ENCODE data around the gene ANKRD37. TPM values are rescaled to one million over a fixed set of nuclear protein-coding genes. Genes with fewer than 3 reads are reported as not detected.
A peak's percentile ranks its signal among the peaks of the same experiment; 100 is the strongest.

The ANKRD37 gene
- total RNA-seq, 1 experiment from 2014 or later = 7.0 TPM

DNA sequence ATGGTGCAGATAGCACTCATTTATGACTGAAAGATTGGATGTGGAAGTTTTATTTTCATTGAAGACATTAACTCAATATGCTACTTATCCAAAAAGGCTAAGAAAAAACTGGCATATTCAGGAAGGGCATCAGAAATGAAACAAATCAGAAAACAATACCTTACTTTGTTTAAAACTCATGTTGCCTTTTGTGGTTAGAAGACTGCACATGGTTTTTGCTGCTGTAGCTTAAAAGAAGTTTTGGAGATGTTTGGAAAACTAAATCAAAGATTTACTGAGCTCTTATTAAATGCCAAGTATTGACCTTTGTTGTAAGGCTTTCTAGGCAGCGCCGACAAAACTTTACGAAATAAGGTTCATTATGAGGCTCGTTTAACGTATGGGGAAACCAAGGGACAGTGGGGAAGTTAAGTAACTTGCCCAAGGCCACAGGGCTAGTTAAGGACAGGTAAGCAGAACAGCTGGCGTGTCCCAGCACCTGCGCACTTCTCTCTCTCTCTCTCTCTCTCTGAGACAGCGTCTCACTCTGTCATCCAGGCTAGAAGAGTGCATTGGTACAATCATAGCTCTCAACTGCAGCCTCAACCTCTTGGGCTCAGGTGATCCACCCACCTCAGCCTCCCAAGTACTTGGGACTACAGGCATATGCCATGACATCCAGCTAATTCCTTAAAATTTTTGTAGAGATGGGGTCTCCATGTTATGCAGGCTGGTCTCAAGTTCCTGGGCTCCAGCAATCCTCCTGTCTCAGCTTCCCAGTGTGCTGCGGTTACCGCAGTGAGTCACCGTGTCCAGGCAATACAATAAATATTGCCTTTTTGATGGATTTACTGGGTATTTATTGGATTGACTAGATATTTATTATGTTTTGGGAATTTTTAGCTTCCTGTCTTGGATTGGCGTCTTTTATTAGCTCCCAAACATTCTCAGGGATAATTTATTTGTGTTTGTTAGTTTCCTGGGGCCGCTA lies 17.0 kb upstream of the ANKRD37 start:
- DNase-seq (ENCODE audit: extremely low read depth, low read depth) = no peak

DNA sequence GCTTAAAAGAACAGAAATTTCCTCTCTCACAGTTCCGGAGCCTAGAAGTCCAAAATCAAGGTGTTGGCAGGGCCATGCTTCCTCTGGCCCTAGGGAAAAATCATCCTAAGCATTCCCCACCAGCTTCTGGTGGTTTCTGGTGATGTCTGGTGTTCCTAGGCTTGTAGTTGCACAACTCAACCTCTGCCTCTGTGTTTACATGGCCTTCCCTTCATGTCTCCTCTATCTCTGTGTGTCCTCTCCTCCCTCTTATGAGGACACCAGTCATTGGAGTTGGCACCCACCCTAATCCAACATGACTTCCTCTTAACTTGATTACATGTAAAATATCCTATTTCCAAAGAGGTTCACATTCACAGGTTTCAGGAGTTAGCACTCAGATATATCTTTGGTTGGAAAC lies 16.3 kb upstream of the ANKRD37 start:
- DNase-seq (ENCODE audit: extremely low read depth, low read depth) = no peak

DNA sequence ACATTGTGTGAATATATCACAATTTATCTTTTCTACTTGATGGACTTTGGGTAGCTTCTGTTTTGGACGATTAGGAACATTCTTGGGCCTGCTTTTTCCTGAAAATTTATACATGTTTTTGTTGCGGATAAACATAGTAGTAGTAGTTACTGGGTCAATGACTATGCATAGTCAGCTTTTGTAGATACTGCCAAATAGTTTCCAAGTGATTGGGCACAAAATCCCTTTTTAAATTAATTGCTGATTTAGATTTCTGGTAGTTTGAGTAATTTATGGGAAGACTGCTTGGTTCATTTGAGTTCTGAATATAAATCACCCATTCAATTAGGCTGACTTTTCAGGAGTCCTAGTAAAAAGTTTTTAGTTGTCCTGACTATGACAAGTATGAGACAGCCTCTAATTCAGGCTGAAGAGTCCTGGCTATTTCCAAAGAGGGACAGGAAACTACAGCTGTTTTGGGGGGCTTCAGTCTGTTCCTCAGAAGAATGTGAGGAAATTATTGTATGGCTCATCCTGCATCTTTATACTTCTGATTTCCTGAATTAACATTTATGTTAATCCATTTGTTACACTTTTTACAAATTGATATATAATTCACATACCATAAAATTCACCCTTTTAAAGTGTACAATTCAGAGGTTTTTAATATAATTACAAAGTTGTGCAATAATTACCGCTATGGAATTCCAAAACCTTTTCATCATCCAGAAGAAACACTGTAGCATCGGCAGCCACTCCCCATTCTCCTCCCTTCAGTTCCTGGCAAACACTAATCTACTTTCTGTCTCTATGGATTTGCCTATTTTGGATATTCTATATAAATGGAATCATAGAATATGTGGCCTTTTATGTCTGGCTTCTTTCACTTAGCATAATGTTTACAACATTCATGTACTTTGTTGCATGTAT lies 15.1 kb upstream of the ANKRD37 start:
- no peak for DNase-seq (ENCODE audit: extremely low read depth, low read depth)

DNA sequence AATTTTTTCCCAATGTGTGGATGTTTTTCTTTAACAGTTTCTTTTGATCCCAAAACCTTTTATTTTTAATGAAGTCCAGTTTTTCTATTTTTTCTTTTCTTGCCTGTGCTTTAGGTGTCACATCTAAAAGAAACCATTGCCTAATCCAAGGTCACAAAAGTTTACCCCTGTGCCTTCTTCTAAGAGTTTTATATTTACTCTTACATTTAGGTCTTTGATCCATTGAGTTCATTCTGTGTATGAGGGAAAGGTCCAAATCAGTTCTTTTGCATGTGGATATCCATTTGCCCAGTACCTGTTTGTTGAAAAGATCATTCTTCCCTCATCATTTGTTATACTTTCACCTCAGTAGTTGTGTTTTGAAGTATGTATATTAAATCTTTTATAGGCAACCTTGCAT lies 13.9 kb upstream of the ANKRD37 start:
- no peak for DNase-seq (ENCODE audit: extremely low read depth, low read depth)

DNA sequence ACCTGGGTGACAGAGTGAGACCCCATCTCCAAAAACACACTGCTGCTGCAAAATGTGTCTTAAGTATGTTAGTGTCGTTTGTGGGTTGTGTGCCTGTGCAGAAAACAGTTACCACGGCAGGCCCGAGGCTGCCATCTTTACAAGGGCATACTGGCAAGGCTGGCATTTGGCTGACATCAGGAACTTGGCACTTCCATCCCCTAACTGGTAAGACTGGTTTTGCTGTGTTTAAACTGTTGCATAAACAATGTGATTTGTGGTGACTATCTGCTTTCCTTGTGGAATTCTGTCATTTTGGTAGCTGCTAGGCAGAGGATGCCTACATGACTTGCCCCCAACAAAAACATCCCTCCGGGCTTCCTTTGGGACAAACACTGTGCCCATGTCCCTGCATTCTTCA lies 13.2 kb upstream of the ANKRD37 start:
- DNase-seq (ENCODE audit: extremely low read depth, low read depth) = no peak

DNA sequence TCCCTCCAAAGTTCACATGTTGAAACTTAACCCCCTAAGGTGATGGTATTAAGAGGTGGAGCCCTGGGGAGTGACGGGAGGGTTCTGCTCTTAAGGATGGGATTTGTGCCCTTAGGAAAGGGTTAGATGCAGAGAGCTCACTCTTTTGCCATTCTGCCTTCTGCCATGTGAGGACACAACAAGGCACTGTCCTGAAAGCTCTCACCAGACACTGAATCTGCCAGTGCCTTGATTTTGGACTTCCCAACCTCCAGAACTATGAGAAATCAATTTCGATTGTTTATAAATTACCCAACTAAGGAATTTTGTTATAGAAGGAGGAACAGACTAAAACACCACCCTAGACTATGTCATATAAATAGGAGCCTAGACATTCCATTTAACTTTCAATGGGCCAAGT lies 12.6 kb upstream of the ANKRD37 start:
- DNase-seq (ENCODE audit: extremely low read depth, low read depth) = no peak

DNA sequence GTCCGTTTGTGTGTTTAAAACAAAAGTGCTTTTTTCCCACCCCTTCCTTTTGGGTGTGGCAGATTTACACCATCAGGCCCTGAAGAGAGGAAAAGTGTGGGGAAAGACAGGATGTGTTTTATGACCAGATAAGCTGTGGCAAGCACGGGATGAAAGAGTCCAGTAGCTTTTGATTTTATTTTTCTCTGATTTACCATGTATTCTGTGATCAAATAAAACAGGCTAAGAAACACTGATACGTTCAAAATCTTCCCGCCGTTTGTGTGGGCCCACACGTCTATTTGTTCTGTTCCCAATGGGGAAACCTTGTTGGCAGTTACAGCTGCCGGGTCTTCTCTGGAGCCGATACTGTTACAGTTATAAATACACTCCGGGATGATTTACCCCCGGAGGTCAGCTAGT lies 11.7 kb upstream of the ANKRD37 start:
- DNase-seq (ENCODE audit: extremely low read depth, low read depth) = no peak

DNA sequence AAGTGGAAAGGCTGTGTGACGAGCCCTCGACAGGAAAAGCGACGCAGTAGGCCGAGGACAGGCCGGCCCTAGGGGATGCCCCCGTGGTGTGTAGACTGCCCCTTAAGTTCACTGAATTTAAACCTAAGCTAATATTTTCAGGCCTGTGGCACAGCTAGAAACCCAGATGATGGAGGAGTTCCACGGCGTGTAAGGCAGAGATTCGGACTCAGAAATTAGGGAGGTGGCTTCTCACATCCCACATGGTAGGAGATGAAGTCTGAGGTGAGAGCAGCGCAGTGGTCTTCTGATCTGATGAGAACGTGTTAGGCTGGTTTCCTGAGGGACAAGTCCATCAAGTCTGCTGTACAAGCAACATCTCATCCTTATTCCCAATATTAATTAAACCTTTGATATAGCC lies 8.7 kb upstream of the ANKRD37 start:
- DNase-seq (ENCODE audit: extremely low read depth, low read depth) = no peak

DNA sequence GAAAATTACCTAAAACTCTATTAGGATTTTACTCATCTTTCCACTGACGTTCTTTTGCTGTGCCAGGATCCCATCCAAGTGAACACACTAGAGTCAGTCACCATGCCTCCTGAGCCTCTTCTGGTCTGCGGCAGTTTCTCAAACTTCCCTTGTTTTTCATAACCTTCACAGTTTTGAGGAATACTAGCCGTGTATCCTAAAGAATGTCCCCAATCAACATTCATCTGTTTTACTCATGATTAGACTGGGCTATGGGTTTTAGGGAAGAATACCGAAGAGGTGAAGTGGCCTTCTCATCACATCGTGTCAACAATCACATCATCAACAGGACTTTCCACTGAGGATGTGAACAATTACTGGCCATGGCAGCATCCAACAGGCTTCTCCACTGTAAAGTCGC lies 5.7 kb upstream of the ANKRD37 start:
- no peak for DNase-seq (ENCODE audit: extremely low read depth, low read depth)

DNA sequence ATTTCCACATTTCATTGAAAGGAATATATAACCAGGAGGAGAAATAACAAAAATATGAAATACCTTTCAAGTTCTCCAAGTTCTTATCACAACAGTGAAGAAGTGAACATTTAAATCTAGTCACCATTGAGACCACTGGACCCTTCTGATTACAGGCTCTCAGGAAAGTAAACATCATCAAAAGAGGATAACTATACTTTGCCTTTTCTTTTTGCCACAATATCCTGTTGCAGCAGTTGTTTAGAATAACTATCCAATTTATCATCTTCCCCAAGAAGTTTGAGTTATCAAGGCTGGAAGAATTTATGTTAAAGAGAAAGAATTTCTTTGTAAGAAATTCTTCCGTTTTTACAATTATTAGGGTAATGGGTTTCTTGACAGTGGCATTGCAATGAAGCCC lies 4.5 kb upstream of the ANKRD37 start:
- no peak for DNase-seq (ENCODE audit: extremely low read depth, low read depth)

DNA sequence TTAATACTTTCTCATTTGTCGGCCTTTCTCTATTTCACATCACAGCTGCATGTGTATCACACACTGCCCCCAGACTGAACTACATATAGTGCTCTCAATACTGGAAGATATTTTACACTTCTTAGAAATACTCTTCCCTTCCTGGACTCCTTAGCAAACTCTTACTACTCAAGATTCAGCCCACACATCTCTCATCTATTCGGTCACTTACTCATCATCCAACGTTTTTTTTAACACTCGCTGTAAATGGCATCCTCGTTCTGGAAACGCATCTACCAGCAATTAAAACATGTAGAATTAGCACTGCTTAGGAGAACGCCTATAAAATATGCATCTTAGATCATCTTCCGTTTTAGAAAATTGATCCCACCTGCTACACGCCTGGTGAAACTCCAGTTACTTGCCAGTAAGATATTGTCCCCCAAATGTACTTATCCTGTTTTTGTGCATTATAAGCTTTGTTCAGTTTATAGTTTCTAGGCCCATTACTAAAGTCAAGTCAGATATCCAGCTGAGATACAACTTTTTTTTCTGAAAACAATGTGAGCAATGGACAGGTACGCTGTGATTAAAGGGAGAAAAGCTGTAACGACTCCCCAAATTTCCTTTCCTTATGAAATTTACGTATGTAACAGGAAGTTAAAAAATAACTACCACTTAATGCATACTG lies 1.9 kb upstream of the ANKRD37 start:
- no peak for DNase-seq (ENCODE audit: extremely low read depth, low read depth)

DNA sequence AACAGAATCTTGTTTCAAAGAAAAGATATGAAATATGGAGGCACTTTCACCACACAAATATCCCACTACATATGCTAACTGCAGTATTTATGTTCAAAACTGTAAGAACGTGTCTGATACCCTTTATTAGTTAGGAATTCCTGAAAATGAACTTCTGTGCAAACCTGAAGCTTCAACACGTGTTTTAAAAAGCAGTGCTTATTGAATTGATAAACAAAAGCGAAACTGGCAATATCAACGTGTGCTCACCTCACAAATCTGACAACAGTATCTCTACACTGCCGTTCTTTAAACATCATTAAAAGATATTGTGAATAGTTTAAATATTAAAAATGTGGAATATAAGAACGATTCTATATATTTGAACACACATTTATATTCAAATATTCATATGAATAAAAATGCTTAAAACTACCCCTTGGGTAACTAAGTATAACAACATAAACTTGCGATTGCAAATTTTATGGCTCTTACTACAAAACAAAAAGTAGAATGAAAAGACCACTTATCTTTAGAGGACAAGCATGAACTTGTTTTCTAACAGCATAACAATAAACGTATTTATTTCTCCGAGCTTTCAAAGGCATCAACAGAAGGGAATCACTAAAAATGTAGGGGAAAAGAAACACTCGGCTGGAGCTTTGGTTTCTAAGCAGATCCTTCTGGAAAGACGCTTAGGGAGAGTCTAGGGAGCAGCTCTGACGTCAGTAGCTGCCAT lies 1.2 kb upstream of the ANKRD37 start, which contains the start of gene LRP2BP:
Gene LRP2BP, minus strand, starts transcription at position 687 of the 718 bp plus-strand sequence. CDS start 17,738 bp downstream, outside the sequence.
- DNase-seq (ENCODE audit: extremely low read depth, low read depth) = no peak

DNA sequence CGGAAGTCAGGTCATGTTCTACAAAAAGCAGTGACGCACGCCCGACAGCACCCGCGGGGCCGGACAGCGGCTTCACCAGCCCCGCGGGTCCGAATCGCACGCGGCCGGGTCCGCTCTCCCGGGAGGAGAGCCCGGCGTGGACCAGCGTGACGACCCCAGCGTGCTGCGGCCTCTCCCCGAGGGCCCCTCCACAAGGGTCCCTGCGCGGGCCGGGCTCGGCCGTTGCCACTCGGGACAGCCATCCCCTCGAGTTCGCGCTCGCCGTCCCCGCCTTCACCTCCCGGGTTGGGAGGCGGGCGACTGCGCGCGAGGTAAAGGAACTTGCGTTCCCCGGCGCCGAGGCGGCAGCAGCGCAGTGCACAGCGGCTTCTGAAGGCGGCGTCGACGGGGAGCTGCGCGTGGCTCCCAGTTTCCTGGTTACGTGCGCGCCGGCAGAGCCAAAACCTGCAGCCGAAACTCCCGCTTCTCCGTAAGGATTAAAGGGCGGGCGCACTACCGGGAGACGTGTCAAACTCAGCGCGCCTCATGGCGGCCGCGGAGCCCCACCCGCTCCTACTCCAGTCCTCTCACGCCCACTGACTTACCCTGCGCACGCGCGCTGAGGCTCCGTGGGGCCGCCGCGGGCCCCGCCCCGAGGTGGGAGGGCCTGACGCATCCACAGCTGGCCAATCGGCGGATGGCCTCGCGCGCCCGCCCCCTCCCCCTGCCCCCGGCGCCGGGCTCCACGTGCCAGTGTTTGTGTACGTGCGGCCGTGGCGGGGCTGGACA lies 501 bp upstream of the ANKRD37 start:
- peak; percentile 94 for DNase-seq (ENCODE audit: extremely low read depth, low read depth)

DNA sequence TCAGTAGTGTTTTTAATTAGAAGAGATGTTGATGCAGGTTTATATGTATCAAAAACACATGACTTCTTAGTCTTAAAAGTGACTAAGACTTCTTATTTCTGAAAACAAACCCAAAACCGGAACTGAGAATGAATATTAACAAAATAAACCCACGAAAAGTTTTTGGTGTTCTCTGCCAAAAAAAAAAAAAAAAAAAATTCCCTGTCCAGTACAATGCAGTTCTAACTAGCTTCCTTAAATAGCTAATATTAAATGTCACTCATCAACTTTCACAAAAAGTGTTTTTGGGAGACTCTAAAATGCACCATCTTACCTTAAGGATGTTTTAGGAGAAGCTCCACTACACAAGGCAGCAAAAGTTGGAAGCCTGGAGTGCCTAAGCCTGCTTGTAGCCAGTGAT lies 2.0 kb downstream of the ANKRD37 start:
- DNase-seq (ENCODE audit: extremely low read depth, low read depth) = no peak

DNA sequence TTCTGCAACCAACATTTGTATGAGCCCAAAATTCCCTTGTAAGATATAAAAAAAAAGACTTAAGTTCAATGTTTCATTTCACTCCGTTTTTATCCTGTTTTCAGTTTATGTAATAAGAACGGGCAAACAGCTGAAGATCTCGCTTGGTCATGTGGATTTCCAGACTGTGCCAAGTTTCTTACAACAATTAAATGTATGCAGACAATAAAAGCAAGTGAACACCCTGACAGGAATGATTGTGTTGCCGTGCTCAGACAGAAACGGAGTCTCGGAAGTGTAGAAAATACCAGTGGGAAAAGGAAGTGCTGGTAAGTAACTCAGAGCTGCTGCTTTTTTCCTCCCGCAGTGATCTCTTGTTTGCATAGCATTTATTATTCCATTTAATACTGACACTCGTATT lies 2.8 kb downstream of the ANKRD37 start:
- no peak for DNase-seq (ENCODE audit: extremely low read depth, low read depth)

DNA sequence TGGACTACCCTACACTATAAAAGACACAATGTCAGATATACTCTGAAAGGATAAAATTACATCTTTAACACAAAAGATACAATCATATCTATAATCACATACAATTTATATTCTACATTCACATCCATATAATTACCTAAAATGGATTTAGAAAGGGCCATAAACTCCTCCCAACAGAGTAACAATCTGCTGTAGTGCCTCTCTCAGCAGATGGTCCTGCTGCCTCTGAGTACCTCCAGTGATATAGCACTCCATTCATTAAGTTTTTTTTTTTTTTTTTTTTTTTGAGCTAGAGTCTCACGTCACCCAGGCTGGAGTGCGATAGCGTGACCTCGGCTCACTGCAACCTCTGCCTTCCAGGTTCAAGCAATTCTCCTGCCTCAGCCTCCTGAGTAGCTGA lies 7.4 kb downstream of the ANKRD37 start:
- DNase-seq (ENCODE audit: extremely low read depth, low read depth) = no peak

DNA sequence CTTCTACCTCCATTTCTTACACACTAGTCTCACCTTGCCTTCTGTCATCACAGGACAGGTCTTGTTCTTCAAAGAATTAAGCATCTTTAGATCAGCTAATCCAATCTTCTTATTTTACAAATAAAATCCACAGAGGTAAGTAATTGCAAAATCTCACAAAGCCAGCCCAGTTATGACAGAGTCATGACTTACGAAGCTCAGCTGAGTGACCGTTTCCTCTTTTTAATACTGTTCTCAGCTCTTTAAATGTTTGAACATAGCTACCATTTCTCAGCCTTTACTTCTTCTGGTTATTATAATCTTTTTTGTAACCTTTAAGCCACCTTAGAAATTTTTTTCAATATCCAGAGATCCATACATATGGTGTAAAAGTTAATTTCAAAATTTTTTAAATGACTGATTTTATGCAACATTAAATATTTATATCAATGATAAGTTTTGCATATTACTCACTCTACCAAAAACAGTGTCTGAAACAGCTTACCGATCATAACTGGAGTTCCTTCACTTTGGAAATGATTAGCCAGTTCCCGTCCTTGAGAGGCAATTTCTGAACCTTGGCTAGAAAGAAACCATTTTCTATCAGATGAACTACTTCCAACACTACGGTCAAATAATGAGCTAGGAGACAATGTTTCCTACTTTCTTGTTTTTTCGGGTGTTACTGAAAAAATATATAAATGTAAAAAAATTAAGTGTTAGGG lies 8.8 kb downstream of the ANKRD37 start:
- DNase-seq (ENCODE audit: extremely low read depth, low read depth) = no peak

DNA sequence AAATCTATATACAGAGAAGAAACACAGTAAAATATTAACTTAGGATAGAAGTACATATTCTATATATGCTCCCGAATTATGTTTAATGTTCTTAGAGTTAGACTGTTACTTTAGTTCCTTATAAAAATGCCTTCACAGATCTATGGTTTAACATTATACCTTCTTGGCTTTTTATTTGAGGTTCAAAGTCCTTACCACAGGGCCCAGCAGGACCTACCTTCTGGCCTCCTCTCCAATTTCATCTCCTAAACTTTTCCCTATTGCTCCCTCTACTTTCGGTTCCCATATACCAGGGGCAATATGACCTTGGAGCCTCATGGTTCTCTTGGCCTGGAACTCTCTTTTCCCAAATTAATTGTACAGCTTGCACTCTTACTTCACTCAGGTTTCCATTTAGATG lies 11.8 kb downstream of the ANKRD37 start:
- DNase-seq (ENCODE audit: extremely low read depth, low read depth) = no peak

DNA sequence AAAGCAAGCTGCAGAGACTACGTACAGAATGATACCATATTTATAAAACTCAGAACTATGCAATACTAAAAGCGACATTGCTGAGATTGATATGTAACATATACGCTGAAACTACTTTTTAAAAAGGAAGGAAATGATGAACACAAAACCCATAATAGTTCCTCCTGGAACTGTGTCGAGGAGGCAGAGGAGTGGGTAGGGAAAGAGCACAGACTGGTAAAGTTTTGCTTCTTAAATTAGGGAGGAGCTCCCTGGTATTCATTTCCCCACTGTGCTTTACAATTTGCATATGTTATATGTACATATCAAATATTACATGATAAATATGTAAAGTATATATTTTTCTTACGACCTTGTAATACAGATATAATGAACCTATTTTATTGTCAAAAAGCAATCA lies 15.2 kb downstream of the ANKRD37 start:
- no peak for DNase-seq (ENCODE audit: extremely low read depth, low read depth)

All from NCI-H460 (cell line).